AG08396 (cell line): ENCODE results near the gene SLIT2.

Experiments used
- DNase-seq: peaks from one replicate; pipeline ENCODE4 v3.0.0; 2012; ENCODE audit warnings: low spot score, mixed read lengths

SLIT2 gene

GRCh38 chr4:20266215-20267082 lies 14.7 kb downstream of the SLIT2 start:
- DNase-seq, result no peak

- no peak for DNase-seq
Observed at GRCh38 chr4:20268028-20268427, 16.3 kb downstream of the SLIT2 start.

- DNase-seq, result no peak
Observed at GRCh38 chr4:20269320-20269719, 17.6 kb downstream of the SLIT2 start.

GRCh38 chr4:20271950-20272349 lies 20.2 kb downstream of the SLIT2 start:
- no peak for DNase-seq

- DNase-seq, result no peak
Observed at GRCh38 chr4:20272411-20272872, 20.7 kb downstream of the SLIT2 start.

- no peak for DNase-seq
Observed at GRCh38 chr4:20273793-20274192, 22.1 kb downstream of the SLIT2 start.

- no peak for DNase-seq
Observed at GRCh38 chr4:20276848-20277247, 25.1 kb downstream of the SLIT2 start.

- no peak for DNase-seq
Observed at GRCh38 chr4:20278195-20278594, 26.5 kb downstream of the SLIT2 start.

- DNase-seq, result no peak
Observed at GRCh38 chr4:20279381-20279780, 27.7 kb downstream of the SLIT2 start.

- no peak for DNase-seq
Observed at GRCh38 chr4:20281453-20281852, 29.7 kb downstream of the SLIT2 start.

GRCh38 chr4:20283039-20283438 lies 31.3 kb downstream of the SLIT2 start:
- DNase-seq, result no peak

- no peak for DNase-seq
Observed at GRCh38 chr4:20284990-20285389, 33.3 kb downstream of the SLIT2 start.

GRCh38 chr4:20287246-20287645 lies 35.5 kb downstream of the SLIT2 start:
- DNase-seq, result no peak

- DNase-seq, result no peak
Observed at GRCh38 chr4:20288047-20288650, 36.4 kb downstream of the SLIT2 start.

GRCh38 chr4:20288846-20289512 lies 37.3 kb downstream of the SLIT2 start:
- peak; percentile 13 for DNase-seq

- DNase-seq, result no peak
Observed at GRCh38 chr4:20289782-20290181, 38.1 kb downstream of the SLIT2 start.

GRCh38 chr4:20292739-20293138 lies 41.0 kb downstream of the SLIT2 start:
- DNase-seq, result no peak

GRCh38 chr4:20297261-20297660 lies 45.6 kb downstream of the SLIT2 start:
- no peak for DNase-seq

GRCh38 chr4:20297783-20298182 lies 46.1 kb downstream of the SLIT2 start:
- DNase-seq, result no peak

GRCh38 chr4:20298455-20298854 lies 46.8 kb downstream of the SLIT2 start:
- no peak for DNase-seq

GRCh38 chr4:20298986-20299385 lies 47.3 kb downstream of the SLIT2 start:
- DNase-seq, result no peak

- peak; percentile 23 for DNase-seq
Observed at GRCh38 chr4:20299515-20299914, 47.8 kb downstream of the SLIT2 start.

- DNase-seq, result no peak
Observed at GRCh38 chr4:20301161-20301560, 49.5 kb downstream of the SLIT2 start.
